Tracheal epithelial cell (primary cell): ENCODE results near the gene FOLR1. TPM values are rescaled to one million over a fixed set of nuclear protein-coding genes. Genes with fewer than 3 reads are reported as not detected.

Experiments used
- total RNA-seq: library from RNA; depleted of rRNA; stranded (reverse); fragments of >200 nt; gene quantifications from 2 replicates; pipeline ENCODE4 v1.2.1, GENCODE V29; 2014

FOLR1 gene
- total RNA-seq = 2.1 and 5.3 TPM in 2 replicates

GRCh38 chr11:72191961-72192381, at the start of gene FOLR1:
Gene FOLR1, plus strand, starts transcription at chr11:72192140. Its CDS starts 34 bp downstream, at chr11:72192174.

GRCh38 chr11:72216638-72217037, 24.7 kb downstream of the FOLR1 start, which contains the start of gene FOLR2:
Gene FOLR2, plus strand, starts transcription at chr11:72216794. Its CDS starts 1,791 bp downstream, at chr11:72218585.

GRCh38 chr11:72224564-72225410, 32.8 kb downstream of the FOLR1 start, which contains the start of gene INPPL1:
Gene INPPL1, plus strand, starts transcription at chr11:72224767. Its CDS starts 218 bp downstream, at chr11:72224985.

GRCh38 chr11:72244060-72244360, 52.1 kb downstream of the FOLR1 start, which contains the start of gene PHOX2A:
Gene PHOX2A, minus strand, starts transcription at chr11:72244176. Its CDS starts 172 bp downstream, at chr11:72244004.

Other genes starting within 250 kb of the FOLR1 start
- gene IL18BP, start 193.2 kb upstream of the FOLR1 start, total RNA-seq = 0.24 and 0.64 TPM in 2 replicates
- gene NUMA1, start 111.6 kb upstream of the FOLR1 start, total RNA-seq = 53.3 and 90.4 TPM in 2 replicates
- gene LRRC51, start 111.3 kb upstream of the FOLR1 start, total RNA-seq = 3.2 and 4.8 TPM in 2 replicates
- 81.2 and 103 TPM in 2 replicates for gene LAMTOR1, start 88.8 kb upstream of the FOLR1 start, total RNA-seq
- not detected in 2 replicates for gene TOMT, start 86.2 kb upstream of the FOLR1 start, total RNA-seq
- gene ANAPC15, start 79.4 kb upstream of the FOLR1 start, total RNA-seq = 14.3 and 15.2 TPM in 2 replicates
- gene FOLR3, start 56.4 kb upstream of the FOLR1 start, total RNA-seq = 10.7 and 14.2 TPM in 2 replicates
- gene FOLR2, start 24.7 kb downstream of the FOLR1 start, total RNA-seq = not detected in 2 replicates
- 18.1 and 28.9 TPM in 2 replicates for gene INPPL1, start 32.6 kb downstream of the FOLR1 start, total RNA-seq
- gene PHOX2A, start 52.0 kb downstream of the FOLR1 start, total RNA-seq = not detected in 2 replicates
- gene CLPB, start 242.4 kb downstream of the FOLR1 start, total RNA-seq = 34.7 and 49.4 TPM in 2 replicates